ENCODE measurements around the gene EREG.

EREG gene

DNA sequence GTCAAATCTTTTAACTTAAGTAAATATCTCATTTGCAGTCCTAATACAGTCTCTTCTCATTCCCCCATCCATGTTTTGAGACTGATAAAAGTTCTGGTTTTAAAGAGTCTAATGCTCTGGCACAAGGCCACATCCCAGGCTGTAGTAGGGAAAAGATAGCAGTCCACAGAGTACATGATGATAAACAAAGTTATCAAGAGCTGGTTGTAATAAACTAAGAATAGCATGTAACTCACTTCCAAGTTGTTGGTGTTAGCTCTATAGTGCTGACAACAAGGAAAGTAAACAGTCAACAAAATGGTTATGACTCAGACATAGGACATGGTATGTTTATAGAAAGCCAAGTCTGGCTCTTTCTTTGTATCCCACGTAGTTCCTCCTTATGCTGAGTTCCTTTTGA lies 58.2 kb downstream of the EREG start:
- FAIRE-seq (no peak), DNase-seq (ENCODE audit: insufficient read length, low spot score) (no peak)
- TF ChIP-seq, protein P1, sequence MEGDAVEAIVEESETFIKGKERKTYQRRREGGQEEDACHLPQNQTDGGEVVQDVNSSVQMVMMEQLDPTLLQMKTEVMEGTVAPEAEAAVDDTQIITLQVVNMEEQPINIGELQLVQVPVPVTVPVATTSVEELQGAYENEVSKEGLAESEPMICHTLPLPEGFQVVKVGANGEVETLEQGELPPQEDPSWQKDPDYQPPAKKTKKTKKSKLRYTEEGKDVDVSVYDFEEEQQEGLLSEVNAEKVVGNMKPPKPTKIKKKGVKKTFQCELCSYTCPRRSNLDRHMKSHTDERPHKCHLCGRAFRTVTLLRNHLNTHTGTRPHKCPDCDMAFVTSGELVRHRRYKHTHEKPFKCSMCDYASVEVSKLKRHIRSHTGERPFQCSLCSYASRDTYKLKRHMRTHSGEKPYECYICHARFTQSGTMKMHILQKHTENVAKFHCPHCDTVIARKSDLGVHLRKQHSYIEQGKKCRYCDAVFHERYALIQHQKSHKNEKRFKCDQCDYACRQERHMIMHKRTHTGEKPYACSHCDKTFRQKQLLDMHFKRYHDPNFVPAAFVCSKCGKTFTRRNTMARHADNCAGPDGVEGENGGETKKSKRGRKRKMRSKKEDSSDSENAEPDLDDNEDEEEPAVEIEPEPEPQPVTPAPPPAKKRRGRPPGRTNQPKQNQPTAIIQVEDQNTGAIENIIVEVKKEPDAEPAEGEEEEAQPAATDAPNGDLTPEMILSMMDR (IDR thresholded peaks at IDR 0.05; ENCODE audit: insufficient read depth, missing control alignments) = no peak

DNA sequence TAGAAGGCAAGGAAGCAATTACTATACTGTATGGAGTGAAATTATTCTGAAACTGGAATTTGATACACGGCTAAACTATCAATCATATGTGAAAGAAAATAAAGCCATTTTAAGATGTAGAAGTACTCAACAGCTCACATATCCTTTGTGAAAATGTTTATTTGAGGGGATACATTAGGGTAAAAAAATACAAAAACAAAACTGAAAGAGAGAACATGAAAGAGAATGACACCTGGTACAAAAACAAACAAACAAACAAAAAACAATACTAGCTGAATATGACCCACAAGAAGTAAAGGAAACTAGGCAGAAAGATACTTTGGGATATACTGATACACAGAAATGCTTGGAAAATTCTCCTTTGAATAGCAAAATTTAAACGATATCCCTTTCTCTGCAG lies 59.2 kb downstream of the EREG start:
- DNase-seq (ENCODE audit: insufficient read length, low spot score) = no peak
- FAIRE-seq = no peak
- TF ChIP-seq, protein P1 (IDR thresholded peaks at IDR 0.05; ENCODE audit: insufficient read depth, missing control alignments) = no peak

DNA sequence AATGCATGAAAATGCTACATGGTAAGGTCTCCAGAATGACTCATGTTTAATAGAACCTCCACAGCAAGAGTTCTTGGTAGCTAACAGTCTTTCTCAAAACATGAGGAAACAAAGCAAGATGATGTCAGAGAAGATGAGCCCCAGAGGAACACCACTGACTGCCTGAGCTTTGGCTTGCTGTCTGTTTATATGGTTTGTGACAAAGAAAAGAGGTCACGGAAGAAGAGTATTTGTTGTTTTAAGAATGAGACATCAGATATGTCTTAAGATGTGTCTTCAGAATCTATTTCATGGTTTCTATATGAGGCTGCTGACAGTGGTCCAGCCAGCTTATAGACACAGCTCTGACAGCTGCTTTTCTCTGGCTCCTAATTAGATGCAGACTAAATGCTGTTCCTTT lies 61.2 kb downstream of the EREG start:
- FAIRE-seq (no peak), DNase-seq (ENCODE audit: insufficient read length, low spot score) (no peak)
- TF ChIP-seq, protein P1 (IDR thresholded peaks at IDR 0.05; ENCODE audit: insufficient read depth, missing control alignments) = no peak

DNA sequence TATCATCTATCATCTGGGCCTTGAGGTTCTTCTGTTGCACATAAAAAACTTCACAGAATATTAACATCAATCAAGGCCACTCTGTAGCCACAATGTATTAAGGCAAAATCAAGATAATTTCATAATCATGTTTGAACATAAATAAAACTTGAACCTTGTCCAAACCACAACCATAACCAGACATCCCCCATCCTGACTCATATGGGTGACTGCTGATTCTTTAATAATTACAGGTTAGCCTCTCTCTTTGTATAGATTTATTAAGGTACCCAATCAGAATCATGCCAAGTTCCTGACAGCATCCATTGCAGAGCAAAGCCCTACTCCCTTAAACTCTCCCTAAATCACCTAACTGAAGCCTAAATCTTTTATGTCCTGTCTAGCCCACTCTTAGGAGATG lies 63.3 kb downstream of the EREG start:
- no peak for DNase-seq (ENCODE audit: insufficient read length, low spot score)
- FAIRE-seq = no peak

DNA sequence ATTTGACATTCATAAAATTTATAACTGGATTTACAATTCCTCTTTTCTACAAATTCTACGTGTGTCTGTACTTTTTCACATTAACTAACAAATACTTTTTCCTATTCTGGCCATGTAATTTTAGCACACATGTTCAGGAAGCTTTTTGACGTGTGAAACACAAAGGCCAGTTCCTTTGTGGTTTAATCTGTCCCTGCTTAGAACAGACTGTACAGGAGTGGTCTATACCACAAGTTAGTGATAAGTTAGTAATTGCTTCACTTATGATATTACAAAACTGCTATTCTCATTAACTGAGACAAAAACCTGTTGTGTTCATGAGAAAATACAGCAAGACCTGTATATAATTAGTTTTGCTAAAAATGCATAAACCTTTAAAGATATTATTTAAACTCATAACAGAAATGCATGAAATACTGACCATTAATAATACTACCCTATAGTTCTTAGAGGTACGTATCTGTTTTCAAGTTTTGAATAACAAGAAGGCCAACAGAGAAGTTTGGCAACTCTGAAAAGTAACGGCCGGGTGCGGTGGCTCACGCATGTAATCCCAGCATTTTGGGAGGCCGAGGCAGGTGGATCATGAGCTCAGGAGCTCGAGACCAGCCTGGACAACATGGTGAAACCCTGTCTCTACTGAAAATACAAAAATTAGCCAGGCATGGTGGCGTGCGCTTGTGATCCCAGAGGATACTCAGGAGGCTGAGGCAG lies 66.3 kb downstream of the EREG start:
- no peak for FAIRE-seq
- TF ChIP-seq, protein P1 (IDR thresholded peaks at IDR 0.05; ENCODE audit: insufficient read depth, missing control alignments) = no peak

More for the DNA sequence above, 63.3 kb downstream of the EREG start:
- TF ChIP-seq, protein P1 (IDR thresholded peaks at IDR 0.05; ENCODE audit: insufficient read depth, missing control alignments) = no peak

DNA sequence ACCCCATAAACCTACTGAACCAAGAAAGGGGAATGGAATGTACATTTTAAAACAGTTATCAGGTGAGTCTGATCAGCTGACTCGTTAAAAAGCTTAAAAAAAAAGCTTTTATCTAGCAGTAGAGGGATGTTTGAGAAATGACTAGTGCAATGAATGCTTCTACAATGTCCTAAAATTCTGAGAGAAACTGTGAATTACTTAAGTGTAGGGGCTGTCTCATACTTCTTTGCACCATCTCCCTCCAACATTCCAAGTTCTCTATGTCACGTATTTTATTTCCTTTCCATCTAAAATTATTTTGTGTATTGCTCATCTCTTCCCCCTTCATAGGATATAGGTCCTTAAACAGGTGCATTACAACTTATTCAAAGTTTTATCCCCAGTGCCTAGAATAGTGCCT lies 68.1 kb downstream of the EREG start:
- TF ChIP-seq, protein P1 (IDR thresholded peaks at IDR 0.05; ENCODE audit: insufficient read depth, missing control alignments) = no peak
- FAIRE-seq (no peak), DNase-seq (ENCODE audit: insufficient read length, low spot score) (no peak)

More for the DNA sequence above, 66.3 kb downstream of the EREG start:
- DNase-seq (ENCODE audit: insufficient read length, low spot score) = no peak

DNA sequence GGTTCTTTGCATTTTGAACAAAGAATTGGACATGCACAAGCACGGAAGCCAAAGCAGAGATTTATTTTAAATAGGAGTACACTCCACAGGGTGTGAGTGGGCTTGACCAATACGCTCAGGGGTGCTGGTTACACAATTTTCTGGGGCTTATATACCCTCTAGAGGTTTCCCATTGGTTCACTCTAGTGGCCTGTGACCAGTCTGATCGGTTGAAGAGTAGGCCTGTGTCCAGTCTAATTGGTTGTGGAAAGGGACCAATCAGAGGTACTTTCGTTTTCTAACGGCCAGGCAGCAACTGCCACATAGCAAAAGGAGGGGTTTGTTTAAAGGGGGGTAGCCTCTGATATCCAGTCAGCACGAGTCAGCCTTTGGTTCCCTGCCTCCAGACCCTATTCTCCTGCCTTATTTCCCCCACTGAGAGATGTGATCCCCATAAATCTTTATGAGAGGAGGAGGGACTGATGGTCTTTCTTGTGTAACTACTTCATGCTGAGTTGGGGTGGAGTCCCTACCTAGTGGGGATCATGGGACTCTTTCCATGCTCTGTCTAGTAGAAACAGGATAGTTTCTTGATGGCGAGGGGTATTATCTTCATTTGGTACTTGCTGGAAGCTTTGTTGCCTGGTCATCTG lies 68.7 kb downstream of the EREG start:
- TF ChIP-seq, protein P1 (IDR thresholded peaks at IDR 0.05; ENCODE audit: insufficient read depth, missing control alignments) = no peak
- FAIRE-seq = no peak
- no peak for DNase-seq (ENCODE audit: insufficient read length, low spot score)

Measured in D721Med (cell line).